Activated naive CD8-positive, alpha-beta T cell treated with anti-CD3 and anti-CD28 coated beads, Interleukin-2, amount 10 ng/mL, durations not matched to agents 7 days and 5 days (primary cell): Measurements from ENCODE around the gene TEX10. TPM values are rescaled to one million over a fixed set of nuclear protein-coding genes. Genes with fewer than 3 reads are reported as not detected.

Experiments used
- ATAC-seq: fragments of 150-1000 bp; cut with Tn5 transposase; one replicate; pipeline ENCODE4 v1.10.0; 2021; ENCODE audit warnings: low read depth, moderate library complexity
- POLR2A ChIA-PET: fragments of 350-600 bp; sonication (Branson Sonifier 250); formaldehyde crosslinking; loops from one replicate; lab custom pipeline; 2021; ENCODE audit warnings: antibody characterized with exemption; lab: Charles Lee
- DNase-seq: peaks from one replicate; pipeline ENCODE4 v3.0.0; 2021
- H3K27ac Mint-ChIP-seq: one replicate; pipeline ENCODE4 v1.8.0; 2022; ENCODE audit warnings: mild to moderate bottlenecking, mixed read lengths
- H3K27me3 Mint-ChIP-seq: one replicate; pipeline ENCODE4 v1.8.0; 2022; ENCODE audit warnings: mild to moderate bottlenecking, moderate library complexity, mixed read lengths
- H3K36me3 Mint-ChIP-seq: one replicate; pipeline ENCODE4 v1.8.0; 2021; ENCODE audit warnings: mild to moderate bottlenecking, mixed read lengths
- H3K4me1 Mint-ChIP-seq: one replicate; pipeline ENCODE4 v1.8.0; 2021; ENCODE audit warnings: mixed read lengths
- H3K4me3 Mint-ChIP-seq: one replicate; pipeline ENCODE4 v1.8.0; 2022; ENCODE audit warnings: mild to moderate bottlenecking, moderate library complexity, mixed read lengths
- H3K9me3 Mint-ChIP-seq: one replicate; pipeline ENCODE4 v1.8.0; 2021; ENCODE audit warnings: mixed read lengths
- total RNA-seq, 2 experiments: library from RNA; stranded (reverse); gene quantifications; one replicate each; pipeline ENCODE4 v1.2.3, GENCODE V29; 2021

The TEX10 gene
- total RNA-seq, 2 experiments from 2014 or later, result 18.6 to 19.8 TPM

- Mint-ChIP-seq H3K9me3 (no peaks in the 10 kb centered on the region), H3K27me3 (no peaks in the 10 kb centered on the region), H3K27ac (no peak overlapping the region), H3K4me3 (no peak overlapping the region), H3K36me3 (peaks cover 7% of the 10 kb centered on the region), H3K4me1 (peaks cover 8% of the 10 kb centered on the region)
- POLR2A ChIA-PET, result no interaction called here
- ATAC-seq, result no peak
- no peak for DNase-seq
Observed at GRCh38 chr9:100324594-100325200, 28.0 kb downstream of the TEX10 start.

- H3K4me3 Mint-ChIP-seq, result no peak overlapping the region
- H3K9me3 Mint-ChIP-seq, result no peaks in the 10 kb centered on the region
- peaks cover 10% of the 10 kb centered on the region for H3K36me3 Mint-ChIP-seq
- H3K27ac Mint-ChIP-seq, result no peak overlapping the region
- peaks cover 7% of the 10 kb centered on the region for H3K4me1 Mint-ChIP-seq
- ATAC-seq (no peak), DNase-seq (no peak)
- H3K27me3 Mint-ChIP-seq, result no peaks in the 10 kb centered on the region
- POLR2A ChIA-PET, result interaction anchor here (0.6 kb wide), 1 partner anchor 106 kb away, joined by 3 read pairs; no protein-coding TSS in a partner anchor
Observed at GRCh38 chr9:100322954-100323536, 29.7 kb downstream of the TEX10 start.

GRCh38 chr9:100317706-100318105, 35.0 kb downstream of the TEX10 start:
- ATAC-seq (no peak), DNase-seq (no peak)
- peaks cover 49% of the 10 kb centered on the region for H3K36me3 Mint-ChIP-seq
- peaks cover 3% of the 10 kb centered on the region for H3K9me3 Mint-ChIP-seq
- POLR2A ChIA-PET, result no interaction called here
- peaks cover under 1% of the 10 kb centered on the region for H3K4me1 Mint-ChIP-seq
- no peaks in the 10 kb centered on the region for H3K27me3 Mint-ChIP-seq
- H3K4me3 Mint-ChIP-seq, result no peak overlapping the region
- no peak overlapping the region for H3K27ac Mint-ChIP-seq

- Mint-ChIP-seq H3K27ac (no peak overlapping the region), H3K27me3 (no peaks in the 10 kb centered on the region), H3K36me3 (peaks cover 63% of the 10 kb centered on the region), H3K9me3 (peaks cover 5% of the 10 kb centered on the region), H3K4me3 (no peak overlapping the region), H3K4me1 (no peaks in the 10 kb centered on the region)
- POLR2A ChIA-PET, result no interaction called here
- DNase-seq, result no peak
- ATAC-seq, result no peak
Observed at GRCh38 chr9:100315561-100315960, 37.2 kb downstream of the TEX10 start.

- H3K27ac Mint-ChIP-seq, result no peak overlapping the region
- H3K4me3 Mint-ChIP-seq, result no peak overlapping the region
- ATAC-seq (no peak), DNase-seq (no peak)
- H3K4me1 Mint-ChIP-seq, result peaks cover 2% of the 10 kb centered on the region
- POLR2A ChIA-PET, result no interaction called here
- H3K36me3 Mint-ChIP-seq, result peaks cover 64% of the 10 kb centered on the region
- H3K9me3 Mint-ChIP-seq, result peaks cover 2% of the 10 kb centered on the region
- no peaks in the 10 kb centered on the region for H3K27me3 Mint-ChIP-seq
Observed at GRCh38 chr9:100309992-100310391, 42.8 kb downstream of the TEX10 start.

- no peak for ATAC-seq
- Mint-ChIP-seq H3K9me3 (peaks cover 2% of the 10 kb centered on the region), H3K27me3 (no peaks in the 10 kb centered on the region), H3K4me3 (no peak overlapping the region), H3K36me3 (peaks cover 65% of the 10 kb centered on the region), H3K27ac (no peak overlapping the region), H3K4me1 (peaks cover 2% of the 10 kb centered on the region)
- DNase-seq, result no peak
- POLR2A ChIA-PET, result no interaction called here
Observed at GRCh38 chr9:100308965-100309564, 43.7 kb downstream of the TEX10 start.

- peaks cover 2% of the 10 kb centered on the region for H3K4me1 Mint-ChIP-seq
- no peak overlapping the region for H3K4me3 Mint-ChIP-seq
- POLR2A ChIA-PET, result no interaction called here
- H3K9me3 Mint-ChIP-seq, result no peaks in the 10 kb centered on the region
- H3K36me3 Mint-ChIP-seq, result peaks cover 69% of the 10 kb centered on the region
- H3K27ac Mint-ChIP-seq, result no peak overlapping the region
- no peak for DNase-seq
- H3K27me3 Mint-ChIP-seq, result no peaks in the 10 kb centered on the region
- ATAC-seq, result no peak
Observed at GRCh38 chr9:100307080-100307479, 45.7 kb downstream of the TEX10 start.

GRCh38 chr9:100306283-100306682, 46.5 kb downstream of the TEX10 start:
- H3K9me3 Mint-ChIP-seq, result no peaks in the 10 kb centered on the region
- POLR2A ChIA-PET, result no interaction called here
- no peak for DNase-seq
- no peaks in the 10 kb centered on the region for H3K27me3 Mint-ChIP-seq
- ATAC-seq, result no peak
- H3K4me1 Mint-ChIP-seq, result peaks cover 2% of the 10 kb centered on the region
- no peak overlapping the region for H3K27ac Mint-ChIP-seq
- H3K36me3 Mint-ChIP-seq, result peaks cover 67% of the 10 kb centered on the region
- H3K4me3 Mint-ChIP-seq, result no peak overlapping the region

GRCh38 chr9:100303747-100304146, 49.0 kb downstream of the TEX10 start:
- Mint-ChIP-seq H3K27me3 (no peaks in the 10 kb centered on the region), H3K4me1 (no peaks in the 10 kb centered on the region), H3K9me3 (no peaks in the 10 kb centered on the region), H3K27ac (no peak overlapping the region), H3K4me3 (no peak overlapping the region), H3K36me3 (peaks cover 60% of the 10 kb centered on the region)
- POLR2A ChIA-PET, result no interaction called here
- DNase-seq (no peak), ATAC-seq (no peak)

GRCh38 chr9:100298378-100298777, 54.4 kb downstream of the TEX10 start:
- Mint-ChIP-seq H3K36me3 (peaks cover 23% of the 10 kb centered on the region), H3K4me3 (no peak overlapping the region), H3K4me1 (peaks cover 2% of the 10 kb centered on the region), H3K27ac (no peak overlapping the region), H3K9me3 (no peaks in the 10 kb centered on the region), H3K27me3 (no peaks in the 10 kb centered on the region)
- ATAC-seq (no peak), DNase-seq (no peak)
- POLR2A ChIA-PET, result no interaction called here

- H3K27me3 Mint-ChIP-seq, result no peaks in the 10 kb centered on the region
- H3K27ac Mint-ChIP-seq, result no peak overlapping the region
- peaks cover 2% of the 10 kb centered on the region for H3K4me1 Mint-ChIP-seq
- H3K9me3 Mint-ChIP-seq, result no peaks in the 10 kb centered on the region
- ATAC-seq (no peak), DNase-seq (no peak)
- H3K36me3 Mint-ChIP-seq, result peaks cover 18% of the 10 kb centered on the region
- POLR2A ChIA-PET, result no interaction called here
- no peak overlapping the region for H3K4me3 Mint-ChIP-seq
Observed at GRCh38 chr9:100296407-100296806, 56.3 kb downstream of the TEX10 start.

- H3K4me3 Mint-ChIP-seq, result no peak overlapping the region
- H3K27me3 Mint-ChIP-seq, result no peaks in the 10 kb centered on the region
- H3K9me3 Mint-ChIP-seq, result no peaks in the 10 kb centered on the region
- ATAC-seq, result no peak
- DNase-seq, result no peak
- peaks cover 15% of the 10 kb centered on the region for H3K36me3 Mint-ChIP-seq
- H3K4me1 Mint-ChIP-seq, result peaks cover 2% of the 10 kb centered on the region
- POLR2A ChIA-PET, result no interaction called here
- peak overlapping the region; percentile 24 for H3K27ac Mint-ChIP-seq
Observed at GRCh38 chr9:100295240-100295639, 57.5 kb downstream of the TEX10 start.

GRCh38 chr9:100294806-100295205, 57.9 kb downstream of the TEX10 start:
- ATAC-seq (no peak), DNase-seq (no peak)
- no peaks in the 10 kb centered on the region for H3K9me3 Mint-ChIP-seq
- peaks cover 19% of the 10 kb centered on the region for H3K36me3 Mint-ChIP-seq
- peaks cover 2% of the 10 kb centered on the region for H3K4me1 Mint-ChIP-seq
- H3K4me3 Mint-ChIP-seq, result no peak overlapping the region
- no peaks in the 10 kb centered on the region for H3K27me3 Mint-ChIP-seq
- POLR2A ChIA-PET, result no interaction called here
- H3K27ac Mint-ChIP-seq, result no peak overlapping the region

GRCh38 chr9:100294341-100294740, 58.4 kb downstream of the TEX10 start:
- peaks cover 20% of the 10 kb centered on the region for H3K36me3 Mint-ChIP-seq
- DNase-seq (no peak), ATAC-seq (no peak)
- H3K27ac Mint-ChIP-seq, result no peak overlapping the region
- POLR2A ChIA-PET, result no interaction called here
- H3K4me3 Mint-ChIP-seq, result no peak overlapping the region
- H3K4me1 Mint-ChIP-seq, result peaks cover 2% of the 10 kb centered on the region
- H3K27me3 Mint-ChIP-seq, result no peaks in the 10 kb centered on the region
- peaks cover 2% of the 10 kb centered on the region for H3K9me3 Mint-ChIP-seq
